HG03460 (cell line): ENCODE data around the gene OR4K5.
"Not testable (repeated sequence)": the region's sequence is repeated elsewhere in the genome, so short reads cannot be mapped to it uniquely, and the experiment has no call there.

Experiments used
- ATAC-seq: cut with Tn5 transposase; IDR thresholded peaks from one replicate; pipeline ENCODE4 v1.9.1; 2021; ENCODE audit not compliant: unreplicated experiment

OR4K5 gene, protein sequence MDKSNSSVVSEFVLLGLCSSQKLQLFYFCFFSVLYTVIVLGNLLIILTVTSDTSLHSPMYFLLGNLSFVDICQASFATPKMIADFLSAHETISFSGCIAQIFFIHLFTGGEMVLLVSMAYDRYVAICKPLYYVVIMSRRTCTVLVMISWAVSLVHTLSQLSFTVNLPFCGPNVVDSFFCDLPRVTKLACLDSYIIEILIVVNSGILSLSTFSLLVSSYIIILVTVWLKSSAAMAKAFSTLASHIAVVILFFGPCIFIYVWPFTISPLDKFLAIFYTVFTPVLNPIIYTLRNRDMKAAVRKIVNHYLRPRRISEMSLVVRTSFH

DNA sequence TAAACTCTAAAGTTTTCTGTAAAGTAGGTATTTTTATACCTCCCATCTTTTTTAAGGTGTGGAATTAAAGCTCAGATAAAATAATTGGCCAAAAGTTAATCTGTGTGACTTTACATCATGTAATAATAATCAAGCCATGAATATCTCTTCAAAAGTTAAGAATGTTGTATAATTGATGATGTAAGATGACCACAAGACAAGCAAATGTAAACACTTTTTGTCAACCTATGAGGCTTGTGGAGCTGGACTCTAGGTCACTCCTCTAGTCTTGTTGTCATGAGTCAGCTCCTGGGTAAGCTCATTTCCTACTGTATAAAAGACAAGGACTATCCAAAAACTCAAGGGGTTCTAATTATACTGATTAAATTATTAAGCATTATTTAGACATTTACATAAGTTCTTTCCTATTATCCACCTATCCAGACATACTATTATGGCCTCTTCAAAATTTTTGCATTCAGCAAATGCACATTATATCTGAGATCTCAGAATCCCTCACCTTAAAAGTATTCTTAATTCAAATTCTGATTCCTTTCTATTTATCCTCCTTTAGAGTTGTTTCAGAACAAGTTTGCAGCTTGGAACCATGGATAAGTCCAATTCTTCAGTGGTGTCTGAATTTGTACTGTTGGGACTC is at the start of gene OR4K5:
Gene OR4K5 (plus strand): TSS at position 587 of the 637 bp plus-strand sequence. CDS start 0 bp downstream, at position 587.
- no peak for ATAC-seq

GRCh38 chr14:19873178-19873577 is 47.2 kb upstream of the OR4K5 start:
- no peak for ATAC-seq

- ATAC-seq: no peak
Observed at GRCh38 chr14:19874842-19875241, 45.6 kb upstream of the OR4K5 start, which contains the start of gene OR4K2. OR4K2 (plus strand) TSS chr14:19875142; CDS start chr14:19876268, 1,126 bp downstream.

GRCh38 chr14:19878029-19878642 is 42.3 kb upstream of the OR4K5 start:
- no peak for ATAC-seq

DNA sequence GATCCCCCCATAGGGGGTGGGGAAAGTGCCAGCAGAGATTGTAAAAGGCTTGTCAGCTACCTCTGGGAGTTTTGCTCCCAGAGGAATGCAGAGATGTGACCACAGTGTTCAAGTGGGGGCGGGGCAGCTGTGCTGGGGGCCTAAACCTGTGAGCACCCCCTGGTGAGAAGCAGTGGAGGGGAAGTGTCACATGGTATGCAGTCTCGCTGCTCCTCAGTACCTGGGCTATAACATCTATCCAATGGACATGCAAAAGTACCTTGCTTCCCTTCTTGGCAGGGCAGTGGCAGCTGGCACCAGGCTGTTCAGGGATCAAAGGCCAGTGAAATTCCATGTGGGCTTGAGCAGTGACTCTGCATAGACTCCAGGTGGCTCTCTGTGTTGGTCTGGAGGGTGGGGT is 25.1 kb upstream of the OR4K5 start:
- no peak for ATAC-seq

DNA sequence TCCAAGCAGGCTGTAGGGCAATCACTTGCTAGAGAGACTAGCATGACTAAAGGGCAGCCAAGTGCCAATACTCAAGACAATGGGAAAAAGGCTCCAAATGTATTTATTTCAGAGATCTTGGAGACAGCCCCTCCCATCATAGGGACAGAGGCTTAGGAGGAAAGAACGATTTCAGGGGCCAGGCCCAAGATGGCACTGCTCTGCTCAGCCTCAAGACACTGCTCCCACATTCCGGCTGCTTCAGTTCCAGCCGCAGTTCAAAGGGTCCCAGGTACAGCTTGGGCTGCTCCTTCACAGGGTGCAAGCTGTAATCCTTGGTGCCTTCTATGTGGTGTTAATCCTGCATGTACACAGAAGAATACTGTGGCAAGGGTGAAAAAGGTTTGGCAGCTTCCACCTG is 19.4 kb upstream of the OR4K5 start:
- no peak for ATAC-seq

DNA sequence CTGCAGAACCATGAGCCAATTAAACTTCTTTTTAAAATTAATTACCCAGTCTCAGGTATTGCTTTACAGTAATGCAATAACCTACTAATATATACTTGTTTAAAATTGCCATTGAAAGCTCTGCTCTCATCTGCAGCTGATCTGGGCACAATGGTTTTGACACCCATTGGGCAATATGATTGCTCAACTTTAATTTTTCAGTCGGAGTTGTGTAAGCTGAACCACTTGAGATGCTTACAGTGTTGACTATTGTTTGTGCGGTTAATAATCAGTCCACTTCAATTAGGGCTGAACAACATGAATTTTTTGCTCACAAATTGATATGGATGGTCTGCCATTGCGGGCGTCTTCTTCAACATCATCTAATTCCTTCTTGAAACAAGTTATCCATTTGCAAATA is 18.0 kb upstream of the OR4K5 start:
- ATAC-seq: no peak

DNA sequence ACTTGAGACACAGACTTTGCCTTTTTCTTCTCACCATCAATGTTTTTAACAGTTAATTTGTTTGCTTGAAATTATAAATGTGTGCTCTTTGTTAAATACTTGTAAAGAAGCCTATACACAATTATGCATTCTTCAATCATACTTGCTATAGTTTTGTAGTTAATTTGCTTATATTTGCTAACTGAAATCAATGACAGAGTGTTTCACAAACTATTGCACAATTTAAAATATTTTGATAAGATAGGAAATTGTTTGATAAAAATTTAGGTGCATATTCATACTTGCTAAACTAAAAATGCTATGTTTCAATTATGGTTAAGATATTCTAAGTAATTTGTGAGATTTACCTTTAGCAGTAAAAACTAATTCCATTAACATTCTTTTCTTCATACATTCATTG is 13.7 kb upstream of the OR4K5 start:
- ATAC-seq: no peak

DNA sequence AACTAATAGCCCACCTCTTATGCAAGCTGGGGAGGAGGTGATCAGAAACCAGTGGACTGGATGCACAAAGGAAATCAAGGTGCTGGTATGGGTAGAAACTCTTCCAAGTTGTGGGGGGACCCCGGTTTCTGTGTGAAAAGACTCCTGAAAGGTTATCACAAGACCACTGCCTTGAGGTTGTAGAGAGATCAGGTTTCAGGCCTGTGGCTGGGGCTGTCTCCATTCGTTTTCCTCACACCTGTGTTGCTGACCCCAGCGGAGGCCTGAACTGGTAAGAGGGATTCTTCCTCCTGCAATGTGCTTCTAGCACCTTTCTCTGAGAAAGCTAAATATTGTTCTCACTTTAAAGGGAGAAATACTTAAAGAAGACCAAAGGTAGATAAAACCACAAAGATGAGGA is 9.3 kb upstream of the OR4K5 start:
- no peak for ATAC-seq

- ATAC-seq: no peak
Observed at GRCh38 chr14:19917243-19917642, 3.2 kb upstream of the OR4K5 start.

GRCh38 chr14:19917955-19918518 is 2.4 kb upstream of the OR4K5 start:
- ATAC-seq: no peak

DNA sequence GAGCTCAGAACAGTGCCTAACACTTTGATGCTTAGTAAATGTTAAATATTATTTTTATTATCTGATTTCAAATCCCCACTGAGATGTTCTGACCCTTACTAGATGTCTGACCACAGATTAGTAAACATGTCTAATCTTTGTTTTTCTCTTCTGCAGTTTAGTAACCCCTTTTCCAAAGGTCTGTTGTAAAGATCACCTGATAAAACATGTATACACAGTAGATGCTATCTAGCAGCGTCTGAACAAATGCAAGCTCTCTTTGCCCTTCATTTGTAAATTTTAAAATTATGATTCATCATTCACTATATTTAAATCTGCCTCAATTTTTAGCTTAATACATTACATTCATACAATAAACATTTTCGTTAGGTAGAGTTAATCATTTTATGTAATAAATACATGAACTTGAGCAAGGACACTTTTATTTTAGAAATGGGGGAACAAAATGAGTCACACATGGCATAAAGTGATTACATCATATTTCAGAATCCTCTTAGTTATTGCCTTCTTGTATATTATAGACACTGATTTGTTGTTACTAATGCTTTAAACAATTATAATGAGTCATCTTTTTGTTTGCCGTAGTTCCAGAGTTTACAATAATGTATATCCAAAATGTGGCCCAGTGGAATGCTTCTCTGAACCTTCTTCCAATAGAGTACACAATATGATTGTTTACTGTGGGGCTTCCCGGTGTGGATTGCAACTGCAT is 1.7 kb upstream of the OR4K5 start:
- no peak for ATAC-seq

DNA sequence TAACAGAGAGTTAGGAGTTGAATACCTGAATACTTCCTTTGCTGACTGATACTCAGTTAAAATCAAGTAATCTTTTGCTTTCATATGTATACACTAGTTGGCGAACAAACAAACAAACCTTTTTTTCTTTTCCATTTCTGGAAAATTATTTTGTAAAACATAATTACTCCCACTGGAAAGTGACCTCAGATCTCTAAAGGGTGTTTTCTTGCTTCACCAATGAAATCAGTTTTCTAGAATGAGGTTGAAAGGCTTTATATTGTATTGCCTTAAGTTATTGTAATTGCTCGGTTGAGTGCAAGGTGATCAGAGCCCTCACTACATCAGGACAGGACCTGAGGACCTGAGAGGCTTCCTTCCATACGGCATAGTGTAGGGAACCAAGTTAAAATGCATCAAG is 10.2 kb downstream of the OR4K5 start, which contains the start of gene OR4K1:
Gene OR4K1 (plus strand): TSS at position 301 of the 400 bp plus-strand sequence. CDS start 4,750 bp downstream, outside the sequence.
- ATAC-seq: no peak

DNA sequence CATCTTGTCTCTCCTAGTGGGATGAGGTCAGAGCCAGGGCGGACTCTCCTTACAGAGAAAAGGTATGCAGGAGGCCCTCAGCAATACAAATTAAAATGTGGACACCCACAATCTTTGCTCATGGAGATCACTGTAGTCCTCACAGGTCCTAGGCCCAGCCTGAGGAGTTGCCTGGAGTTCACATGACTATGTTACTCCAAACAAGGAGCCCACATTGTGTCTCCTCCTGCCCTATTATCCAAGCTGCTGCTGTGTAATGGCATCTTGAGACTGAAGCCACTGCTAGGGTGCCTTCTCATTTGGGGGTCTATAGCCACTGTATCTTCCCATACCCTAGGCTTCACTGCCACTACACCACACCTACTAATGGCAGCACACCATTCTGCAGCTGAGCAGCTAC is 21.3 kb downstream of the OR4K5 start:
- ATAC-seq: no peak

GRCh38 chr14:19947413-19948090 is 27.1 kb downstream of the OR4K5 start:
- no peak for ATAC-seq

DNA sequence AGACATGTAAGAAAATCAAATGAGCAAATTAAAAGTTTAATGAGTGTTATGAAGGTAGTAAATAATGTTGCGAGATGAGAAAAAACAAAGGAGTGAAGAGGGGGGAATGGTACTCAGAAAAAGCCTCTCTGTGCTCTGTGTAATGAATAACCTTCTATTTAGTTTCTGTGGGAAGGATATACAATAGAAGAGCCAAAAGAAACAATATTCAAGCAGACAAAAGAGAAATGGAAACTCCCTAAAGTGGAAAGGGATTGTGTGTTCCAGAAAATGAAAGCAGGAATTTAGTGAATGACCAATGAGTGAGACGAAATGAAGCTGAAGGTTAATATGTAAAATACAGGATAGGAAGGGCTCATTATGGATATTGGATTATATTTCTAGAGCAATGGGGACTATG is 28.8 kb downstream of the OR4K5 start:
- ATAC-seq: no peak

GRCh38 chr14:19969735-19970134 is 49.3 kb downstream of the OR4K5 start:
- ATAC-seq: not testable (repeated sequence)
